Muscle of leg (tissue), 11 donors: ENCODE data around the gene IL22. TPM values are rescaled to one million over a fixed set of nuclear protein-coding genes. Genes with fewer than 3 reads are reported as not detected.
"Not testable (repeated sequence)": the region's sequence is repeated elsewhere in the genome, so short reads cannot be mapped to it uniquely, and the experiment has no call there.

Experiments
- DNase-seq: peaks from one replicate; pipeline ENCODE4 v3.0.0; 2013
- H3K27ac ChIP-seq: one replicate; pipeline ENCODE4 v1.5.1; 2013; ENCODE audit warnings: mild to moderate bottlenecking, low read length, control low read depth
- H3K27me3 ChIP-seq: one replicate; pipeline ENCODE4 v1.6.1; 2013; ENCODE audit warnings: low read length; ENCODE audit not compliant: control insufficient read depth, insufficient read depth
- H3K36me3 ChIP-seq: one replicate; pipeline ENCODE4 v1.6.1; 2013; ENCODE audit warnings: low read length; ENCODE audit not compliant: control insufficient read depth, insufficient read depth
- H3K4me1 ChIP-seq: one replicate; pipeline ENCODE4 v1.6.1; 2013; ENCODE audit warnings: low read length; ENCODE audit not compliant: control insufficient read depth, insufficient read depth
- H3K4me3 ChIP-seq: one replicate; pipeline ENCODE4 v1.5.1; 2013; ENCODE audit warnings: low read length, control low read depth
- H3K9me3 ChIP-seq: replicated peaks from 2 replicates; pipeline ENCODE4 v1.6.1; 2013; ENCODE audit warnings: low read depth, low read length; ENCODE audit not compliant: control insufficient read depth
- WGBS: methylation state at CpG from one replicate; pipeline ENCODE4 v1.1.5; 2013; ENCODE audit warnings: missing lambda C conversion rate; ENCODE audit not compliant: insufficient coverage; 5-methylcytosine and 5-hydroxymethylcytosine counted together
- polyA plus RNA-seq, 8 donors: library from polyadenylated mRNA; unstranded; fragments of 120-200 nt; gene quantifications; one replicate each; pipeline versions ENCODE4 v1.2.1 to v1.2.3, GENCODE V29; 2013; ENCODE audit warnings: inconsistent platforms in 1 of 8, low replicate concordance in 1 of 8; ENCODE audit not compliant: insufficient read length in 8 of 8, insufficient read depth in 1 of 8
- total RNA-seq: library from RNA; stranded (reverse); fragments of 120-200 nt; gene quantifications from one replicate; pipeline ENCODE4 v1.2.4, GENCODE V29; 2013

Gene IL22
- total and polyA plus RNA-seq, 9 donors = not detected

- Histone ChIP-seq H3K36me3 (no peaks in the 10 kb centered on the region), H3K27ac (no peak overlapping the region), H3K4me1 (no peaks in the 10 kb centered on the region), H3K9me3 (no peaks in the 10 kb centered on the region), H3K27me3 (no peaks in the 10 kb centered on the region), H3K4me3 (no peak overlapping the region)
- no CpG with 5 or more reads among the region's 2 CpGs for WGBS
- DNase-seq = no peak
Measured at GRCh38 chr12:68210875-68211274, 42.5 kb downstream of the IL22 start.

GRCh38 chr12:68209048-68209728, 44.2 kb downstream of the IL22 start:
- 25% methylated on average over 8 of the region's 12 CpGs for WGBS
- H3K4me1 ChIP-seq, H3K27me3 ChIP-seq, H3K4me3 ChIP-seq, DNase-seq, H3K27ac ChIP-seq, H3K36me3 ChIP-seq, H3K9me3 ChIP-seq: not testable (repeated sequence)

- Histone ChIP-seq H3K36me3 (no peaks in the 10 kb centered on the region), H3K27me3 (no peaks in the 10 kb centered on the region), H3K4me1 (no peaks in the 10 kb centered on the region), H3K4me3 (no peak overlapping the region), H3K9me3 (no peaks in the 10 kb centered on the region), H3K27ac (no peak overlapping the region)
- DNase-seq = no peak
Measured at GRCh38 chr12:68207276-68207675, 46.1 kb downstream of the IL22 start.

- H3K27ac ChIP-seq = no peak overlapping the region
- H3K4me1 ChIP-seq = no peaks in the 10 kb centered on the region
- 60% methylated on average over 1 of the region's 1 CpG for WGBS
- no peaks in the 10 kb centered on the region for H3K36me3 ChIP-seq
- no peak for DNase-seq
- H3K27me3 ChIP-seq = no peaks in the 10 kb centered on the region
- no peak overlapping the region for H3K4me3 ChIP-seq
- no peaks in the 10 kb centered on the region for H3K9me3 ChIP-seq
Measured at GRCh38 chr12:68206446-68206845, 47.0 kb downstream of the IL22 start.

GRCh38 chr12:68203460-68203875, 49.9 kb downstream of the IL22 start:
- H3K27me3 ChIP-seq = no peaks in the 10 kb centered on the region
- no peak overlapping the region for H3K4me3 ChIP-seq
- WGBS = no CpG with 5 or more reads among the region's 5 CpGs
- H3K9me3 ChIP-seq = no peaks in the 10 kb centered on the region
- H3K36me3 ChIP-seq = no peaks in the 10 kb centered on the region
- no peak overlapping the region for H3K27ac ChIP-seq
- H3K4me1 ChIP-seq = no peaks in the 10 kb centered on the region
- DNase-seq = no peak

GRCh38 chr12:68200854-68201253, 52.5 kb downstream of the IL22 start:
- H3K27ac ChIP-seq = no peak overlapping the region
- DNase-seq = no peak
- 50% methylated on average over 2 of the region's 2 CpGs for WGBS

GRCh38 chr12:68199127-68199526, 54.3 kb downstream of the IL22 start:
- Histone ChIP-seq H3K4me1 (no peaks in the 10 kb centered on the region), H3K9me3 (no peaks in the 10 kb centered on the region), H3K4me3 (no peak overlapping the region), H3K27ac (no peak overlapping the region), H3K27me3 (no peaks in the 10 kb centered on the region), H3K36me3 (no peaks in the 10 kb centered on the region)
- DNase-seq = no peak
- WGBS = no CpG with 5 or more reads among the region's 1 CpG

More at GRCh38 chr12:68200854-68201253, 52.5 kb downstream of the IL22 start:
- no peaks in the 10 kb centered on the region for H3K4me1 ChIP-seq
- H3K4me3 ChIP-seq = no peak overlapping the region
- no peaks in the 10 kb centered on the region for H3K9me3 ChIP-seq
- no peaks in the 10 kb centered on the region for H3K36me3 ChIP-seq
- no peaks in the 10 kb centered on the region for H3K27me3 ChIP-seq

- Histone ChIP-seq H3K27ac (no peak overlapping the region), H3K4me3 (no peak overlapping the region), H3K9me3 (no peaks in the 10 kb centered on the region), H3K36me3 (no peaks in the 10 kb centered on the region), H3K4me1 (no peaks in the 10 kb centered on the region), H3K27me3 (no peaks in the 10 kb centered on the region)
- no peak for DNase-seq
- WGBS = 54% methylated on average over 2 of the region's 12 CpGs
Measured at GRCh38 chr12:68198507-68199086, 54.8 kb downstream of the IL22 start.

Other genes starting within 250 kb of the IL22 start
- not detected for gene IFNG, start 93.9 kb downstream of the IL22 start, total RNA-seq
- gene IFNG, start 93.9 kb downstream of the IL22 start, polyA plus RNA-seq = not detected
- not detected for gene IL26, start 27.8 kb downstream of the IL22 start, total RNA-seq
- gene IL26, start 27.8 kb downstream of the IL22 start, polyA plus RNA-seq = not detected
- 13.4 TPM for gene MDM1, start 78.8 kb upstream of the IL22 start, total RNA-seq
- 10 to 100 TPM; 11.2 to 21.8 (median 13.5) TPM for gene MDM1, start 78.8 kb upstream of the IL22 start, polyA plus RNA-seq